Karpas-422 (cell line): ENCODE measurements around the gene STX4. TPM values are rescaled to one million over a fixed set of nuclear protein-coding genes. Genes with fewer than 3 reads are reported as not detected.

Experiments used
- DNase-seq: peaks from one replicate; pipeline ENCODE4 v3.0.0-alpha.2; 2015
- H2AFZ ChIP-seq: fragments of 200-600 bp; sonication (generic); 2 replicates; pipeline ENCODE4 v1.6.1; 2014; ENCODE audit warnings: antibody characterized with exemption, low read length, mixed read lengths
- H3K27ac ChIP-seq: fragments of 200-600 bp; sonication (generic); 2 replicates; pipeline ENCODE4 v1.5.1; 2014; ENCODE audit warnings: mild to moderate bottlenecking, low read length, moderate library complexity
- H3K27me3 ChIP-seq: fragments of 200-600 bp; sonication (generic); 2 replicates; pipeline ENCODE4 v1.6.1; 2014; ENCODE audit warnings: low read length, mixed read lengths
- H3K36me3 ChIP-seq: fragments of 200-600 bp; sonication (generic); 2 replicates; pipeline ENCODE4 v1.6.1; 2014; ENCODE audit warnings: low read length, mixed read lengths; ENCODE audit not compliant: insufficient read depth
- H3K4me1 ChIP-seq: fragments of 200-600 bp; sonication (generic); 2 replicates; pipeline ENCODE4 v1.6.1; 2014; ENCODE audit warnings: mild to moderate bottlenecking, low read length, mixed read lengths
- H3K4me2 ChIP-seq: fragments of 200-600 bp; sonication (generic); 2 replicates; pipeline ENCODE4 v1.6.1; 2014; ENCODE audit warnings: low read length, low read depth, mild to moderate bottlenecking; ENCODE audit not compliant: poor library complexity, severe bottlenecking
- H3K4me3 ChIP-seq: fragments of 200-600 bp; sonication (generic); 2 replicates; pipeline ENCODE4 v1.5.1; 2014; ENCODE audit warnings: mild to moderate bottlenecking, antibody characterized with exemption, low read length, mixed read lengths
- H3K79me2 ChIP-seq: fragments of 200-600 bp; sonication (generic); 2 replicates; pipeline ENCODE4 v1.6.1; 2014; ENCODE audit warnings: mild to moderate bottlenecking, low read length, mixed read lengths
- H3K9ac ChIP-seq: fragments of 200-600 bp; sonication (generic); 2 replicates; pipeline ENCODE4 v1.6.0; 2014; ENCODE audit warnings: low read length
- H3K9me2 ChIP-seq: fragments of 200-600 bp; sonication (generic), shearing (Covaris generic); replicated peaks from 2 replicates; pipeline ENCODE4 v1.6.0; 2014; ENCODE audit warnings: mild to moderate bottlenecking, low read length, moderate library complexity; ENCODE audit not compliant: insufficient read depth
- H3K9me3 ChIP-seq: fragments of 300-700, 200-600 bp; sonication (generic); 2 replicates; pipeline ENCODE4 v1.6.1; 2014; ENCODE audit warnings: low read length, mixed read lengths
- H4K20me1 ChIP-seq: fragments of 200-600 bp; sonication (generic); 2 replicates; pipeline ENCODE4 v1.6.1; 2014; ENCODE audit warnings: mild to moderate bottlenecking, antibody characterized with exemption, low read length, low read depth; ENCODE audit not compliant: insufficient read depth
- total RNA-seq: library from RNA; depleted of rRNA; stranded (reverse); fragments of >200 nt; shearing (Covaris generic); gene quantifications from 2 replicates; pipeline ENCODE4 v1.2.3, GENCODE V29; 2014; ENCODE audit warnings: low replicate concordance

Gene STX4
- total RNA-seq, 1 experiment from 2014 or later, result 16.7 TPM

GRCh38 chr16:31073970-31074813 is 40.8 kb downstream of the STX4 start, which contains the start of the genes ZNF646 and ZNF668:
Gene ZNF646, plus strand, starts transcription at chr16:31074422. Its CDS starts 1,903 bp downstream, at chr16:31076325.
Gene ZNF668, minus strand, starts transcription at chr16:31074240. Its CDS starts 9,781 bp downstream, at chr16:31064459.
- Histone ChIP-seq H2AFZ (peak within 1 kb of the TSS; percentile 64; the same call in 1 of the 2 replicates), H3K4me2 (peak within 1 kb of the TSS; percentile 90), H3K9me3 (no peaks in the 10 kb centered on the region), H3K9ac (peak within 1 kb of the TSS; percentile 90), H3K27ac (peak within 1 kb of the TSS; percentile 80), H3K4me1 (peaks cover 24% of the 10 kb centered on the region), H3K36me3 (0 out of 2 replicates have a peak, but pooled peaks cover 6% of the 10 kb centered on the region), H4K20me1 (peaks cover 6% of the 10 kb centered on the region; the same call in 1 of the 2 replicates), H3K4me3 (peak within 1 kb of the TSS; percentile 94), H3K27me3 (no peaks in the 10 kb centered on the region), H3K79me2 (peaks cover 68% of the 10 kb centered on the region), H3K9me2 (no peaks in the 10 kb centered on the region)
- DNase-seq, result peak; percentile 100

- DNase-seq, result no peak
- Histone ChIP-seq H3K4me1 (peaks cover 24% of the 10 kb centered on the region), H3K9ac (peak overlapping the region; percentile 90), H3K9me3 (no peaks in the 10 kb centered on the region), H3K9me2 (no peaks in the 10 kb centered on the region), H3K4me2 (peak overlapping the region; percentile 90), H3K79me2 (peaks cover 65% of the 10 kb centered on the region), H3K27ac (peak overlapping the region; percentile 72), H3K36me3 (0 out of 2 replicates have a peak, but pooled peaks cover 6% of the 10 kb centered on the region), H2AFZ (no peak overlapping the region), H4K20me1 (peaks cover 6% of the 10 kb centered on the region; the same call in 1 of the 2 replicates), H3K4me3 (peak overlapping the region; percentile 94), H3K27me3 (no peaks in the 10 kb centered on the region)
These were observed 41.4 kb downstream of the STX4 start for GRCh38 chr16:31074814-31075183.

- Histone ChIP-seq H3K9ac (no peak overlapping the region), H4K20me1 (peaks cover 6% of the 10 kb centered on the region; the same call in 1 of the 2 replicates), H3K27me3 (no peaks in the 10 kb centered on the region), H3K79me2 (peaks cover 59% of the 10 kb centered on the region), H3K4me3 (no peak overlapping the region), H3K9me3 (no peaks in the 10 kb centered on the region), H3K4me1 (peaks cover 24% of the 10 kb centered on the region), H3K4me2 (no peak overlapping the region), H2AFZ (no peak overlapping the region), H3K9me2 (no peaks in the 10 kb centered on the region), H3K36me3 (0 out of 2 replicates have a peak, but pooled peaks cover 6% of the 10 kb centered on the region), H3K27ac (no peak overlapping the region)
- no peak for DNase-seq
These were observed 43.0 kb downstream of the STX4 start for GRCh38 chr16:31076319-31076718.

DNA sequence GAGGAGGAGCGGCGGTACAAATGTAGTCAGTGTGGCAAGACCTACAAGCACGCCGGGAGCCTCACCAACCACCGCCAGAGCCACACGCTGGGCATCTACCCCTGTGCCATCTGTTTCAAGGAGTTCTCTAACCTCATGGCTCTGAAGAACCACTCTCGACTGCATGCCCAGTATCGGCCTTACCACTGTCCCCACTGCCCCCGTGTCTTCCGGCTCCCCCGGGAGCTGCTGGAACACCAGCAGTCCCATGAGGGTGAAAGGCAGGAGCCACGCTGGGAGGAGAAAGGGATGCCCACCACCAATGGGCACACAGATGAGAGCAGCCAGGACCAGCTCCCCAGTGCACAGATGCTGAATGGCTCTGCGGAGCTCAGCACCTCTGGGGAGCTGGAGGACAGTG is 43.7 kb downstream of the STX4 start:
- Histone ChIP-seq H3K4me2 (no peak overlapping the region), H4K20me1 (peaks cover 6% of the 10 kb centered on the region; the same call in 1 of the 2 replicates), H3K79me2 (peaks cover 52% of the 10 kb centered on the region), H2AFZ (no peak overlapping the region), H3K9me3 (no peaks in the 10 kb centered on the region), H3K9ac (no peak overlapping the region), H3K9me2 (no peaks in the 10 kb centered on the region), H3K36me3 (0 out of 2 replicates have a peak, but pooled peaks cover 6% of the 10 kb centered on the region), H3K27ac (no peak overlapping the region), H3K27me3 (no peaks in the 10 kb centered on the region), H3K4me3 (no peak overlapping the region), H3K4me1 (peaks cover 16% of the 10 kb centered on the region)
- no peak for DNase-seq

- Histone ChIP-seq H3K9me2 (no peaks in the 10 kb centered on the region), H2AFZ (no peak overlapping the region), H3K9ac (no peak overlapping the region), H3K4me3 (no peak overlapping the region), H4K20me1 (peaks cover 6% of the 10 kb centered on the region; the same call in 1 of the 2 replicates), H3K27ac (no peak overlapping the region), H3K36me3 (0 out of 2 replicates have a peak, but pooled peaks cover 6% of the 10 kb centered on the region), H3K79me2 (peaks cover 44% of the 10 kb centered on the region), H3K4me2 (no peak overlapping the region), H3K27me3 (no peaks in the 10 kb centered on the region), H3K9me3 (no peaks in the 10 kb centered on the region), H3K4me1 (peaks cover 12% of the 10 kb centered on the region)
- peak; percentile 41 for DNase-seq
These were observed 44.4 kb downstream of the STX4 start for GRCh38 chr16:31077592-31078396.

- no peak overlapping the region for H3K4me2 ChIP-seq
- H3K4me1 ChIP-seq, result peaks cover 12% of the 10 kb centered on the region
- H3K79me2 ChIP-seq, result peaks cover 39% of the 10 kb centered on the region
- no peaks in the 10 kb centered on the region for H3K9me2 ChIP-seq
- H3K27ac ChIP-seq, result no peak overlapping the region
- no peak for DNase-seq
- no peaks in the 10 kb centered on the region for H3K27me3 ChIP-seq
- H4K20me1 ChIP-seq, result peaks cover 6% of the 10 kb centered on the region; the same call in 1 of the 2 replicates
- H3K36me3 ChIP-seq, result 0 out of 2 replicates have a peak, but pooled peaks cover 6% of the 10 kb centered on the region
- H3K9me3 ChIP-seq, result no peaks in the 10 kb centered on the region
- no peak overlapping the region for H3K9ac ChIP-seq
- H2AFZ ChIP-seq, result no peak overlapping the region
- H3K4me3 ChIP-seq, result no peak overlapping the region
These were observed 45.4 kb downstream of the STX4 start for GRCh38 chr16:31078597-31079341.

GRCh38 chr16:31079342-31079944 is 46.1 kb downstream of the STX4 start:
- Histone ChIP-seq H3K27me3 (no peaks in the 10 kb centered on the region), H3K9me2 (no peaks in the 10 kb centered on the region), H3K9me3 (no peaks in the 10 kb centered on the region), H3K9ac (no peak overlapping the region), H2AFZ (no peak overlapping the region), H3K27ac (no peak overlapping the region), H3K79me2 (peaks cover 38% of the 10 kb centered on the region), H3K4me2 (no peak overlapping the region), H3K4me3 (no peak overlapping the region), H3K36me3 (0 out of 2 replicates have a peak, but pooled peaks cover 6% of the 10 kb centered on the region), H3K4me1 (peaks cover 12% of the 10 kb centered on the region), H4K20me1 (peaks cover 6% of the 10 kb centered on the region; the same call in 1 of the 2 replicates)
- DNase-seq, result no peak
